DMS 273 treated with DMSO at 0.1 percent for 48 hours (cell line): ENCODE measurements around the gene DLGAP4.
"Not testable (repeated sequence)": the region's sequence is repeated elsewhere in the genome, so short reads cannot be mapped to it uniquely, and the experiment has no call there.

Source experiments
- DNase-seq: peaks from one replicate; lab custom pipeline; 2025; lab: John Stamatoyannopoulos, UW

The DLGAP4 gene

GRCh38 chr20:36564078-36564725, 258.1 kb downstream of the DLGAP4 start:
- not testable (repeated sequence) for DNase-seq

- DNase-seq = not testable (repeated sequence)
Measured at GRCh38 chr20:36564726-36565121, 258.6 kb downstream of the DLGAP4 start.

DNA sequence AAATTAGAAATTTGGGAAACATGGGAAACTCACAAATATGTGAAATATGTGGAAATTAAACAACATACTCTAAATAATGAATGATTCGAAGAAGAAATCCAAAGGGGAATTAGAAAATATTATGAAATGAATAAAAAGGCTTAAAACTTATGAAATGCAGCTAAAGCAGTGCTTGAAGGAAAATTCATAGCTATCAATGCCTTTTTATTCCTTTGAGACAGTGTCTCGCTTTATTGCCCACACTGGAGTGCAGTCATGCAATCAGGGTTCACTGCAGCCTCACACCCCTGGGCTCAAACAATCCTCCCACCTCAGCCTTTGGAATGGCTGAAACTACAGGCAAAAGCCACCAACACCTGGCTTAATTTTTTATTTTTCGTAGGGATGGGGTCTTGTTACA, 259.4 kb downstream of the DLGAP4 start:
- no peak for DNase-seq

DNA sequence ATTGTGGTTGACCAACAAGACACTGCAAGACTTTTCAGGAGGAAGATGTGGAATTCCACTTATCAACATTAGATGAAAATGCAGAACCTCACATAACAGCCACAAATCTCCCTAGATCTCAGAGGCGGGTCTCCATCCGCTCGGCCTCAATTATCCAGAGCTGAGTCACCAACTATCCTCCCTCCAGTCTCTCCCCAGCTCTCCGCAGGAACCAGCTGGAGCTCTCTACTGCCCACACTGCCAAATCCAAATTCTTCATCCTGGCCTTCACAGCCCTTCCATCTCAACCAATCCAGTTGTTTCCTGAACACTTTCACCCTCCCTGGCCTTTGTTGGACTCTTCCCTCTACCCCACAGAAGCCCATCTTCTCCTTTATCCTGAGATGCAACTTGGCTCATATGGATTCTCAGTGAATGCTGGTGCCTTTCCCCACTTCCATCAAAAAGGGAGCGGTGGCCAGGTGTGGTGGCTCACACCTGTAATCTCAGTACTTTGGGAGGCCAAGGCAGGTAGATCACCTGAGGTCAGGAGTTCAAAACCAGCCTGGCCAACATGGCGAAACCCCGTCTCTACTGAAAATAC, 263.8 kb downstream of the DLGAP4 start:
- no peak for DNase-seq

GRCh38 chr20:36571564-36572504, 265.7 kb downstream of the DLGAP4 start:
- DNase-seq = no peak

DNA sequence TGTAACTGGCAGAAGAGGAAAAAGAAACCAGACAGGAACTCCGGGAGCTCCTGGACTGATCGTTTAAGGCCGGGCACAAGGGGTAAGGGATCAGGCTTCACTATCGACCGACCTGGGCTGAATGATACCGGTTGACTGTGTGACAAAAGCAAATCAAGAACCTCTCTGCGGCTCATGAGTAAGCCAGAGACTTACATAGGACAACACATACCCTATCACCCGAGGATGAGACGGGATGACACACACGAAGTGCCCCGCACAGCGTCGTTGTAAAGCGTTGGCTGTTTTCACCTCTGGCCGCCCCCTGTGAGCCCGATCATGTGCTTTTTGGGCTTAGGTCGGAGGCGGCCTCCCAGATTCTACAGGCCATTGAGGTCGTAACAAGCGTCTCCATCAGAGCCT, 266.6 kb downstream of the DLGAP4 start:
- DNase-seq = no peak

DNA sequence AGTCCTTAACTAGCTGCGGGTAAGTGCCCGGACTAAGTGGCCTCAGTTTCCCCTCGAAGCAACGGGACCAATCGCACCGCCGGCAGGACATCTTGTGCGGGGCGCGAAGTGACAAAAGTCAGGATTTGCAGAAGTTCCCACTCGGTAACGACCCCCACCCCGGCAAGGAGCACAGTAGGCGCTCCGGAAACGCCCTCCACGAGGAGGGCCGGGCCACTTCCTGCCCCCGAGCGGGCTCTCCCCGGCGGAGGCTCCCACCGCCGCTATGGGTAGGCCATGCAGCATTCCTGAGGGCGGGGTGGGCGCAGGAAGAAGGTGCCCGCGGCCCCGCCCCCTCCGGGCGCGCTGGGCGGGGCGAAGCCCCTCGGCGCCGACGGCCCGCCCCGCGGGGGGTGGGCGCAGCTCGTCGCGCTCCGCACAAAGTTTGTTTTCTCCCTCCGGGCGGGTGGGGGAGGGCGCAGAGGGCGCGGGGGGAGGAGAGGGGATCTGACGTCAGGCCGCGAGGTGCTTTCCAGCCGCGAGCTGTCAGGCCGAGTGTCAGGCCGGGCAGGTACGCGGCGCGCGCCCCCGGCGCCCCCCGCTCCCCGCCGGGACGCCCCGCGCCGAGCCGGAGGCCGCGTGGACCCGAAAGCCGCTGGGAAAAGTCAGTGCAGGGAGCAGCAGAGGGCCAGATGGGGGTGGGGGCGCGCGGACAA, 267.1 kb downstream of the DLGAP4 start, which contains the start of gene TGIF2:
TGIF2 (plus strand) TSS at position 495 of the 695 bp plus-strand sequence. CDS start 5,178 bp downstream, outside the sequence.
- peak; percentile 42 for DNase-seq

DNA sequence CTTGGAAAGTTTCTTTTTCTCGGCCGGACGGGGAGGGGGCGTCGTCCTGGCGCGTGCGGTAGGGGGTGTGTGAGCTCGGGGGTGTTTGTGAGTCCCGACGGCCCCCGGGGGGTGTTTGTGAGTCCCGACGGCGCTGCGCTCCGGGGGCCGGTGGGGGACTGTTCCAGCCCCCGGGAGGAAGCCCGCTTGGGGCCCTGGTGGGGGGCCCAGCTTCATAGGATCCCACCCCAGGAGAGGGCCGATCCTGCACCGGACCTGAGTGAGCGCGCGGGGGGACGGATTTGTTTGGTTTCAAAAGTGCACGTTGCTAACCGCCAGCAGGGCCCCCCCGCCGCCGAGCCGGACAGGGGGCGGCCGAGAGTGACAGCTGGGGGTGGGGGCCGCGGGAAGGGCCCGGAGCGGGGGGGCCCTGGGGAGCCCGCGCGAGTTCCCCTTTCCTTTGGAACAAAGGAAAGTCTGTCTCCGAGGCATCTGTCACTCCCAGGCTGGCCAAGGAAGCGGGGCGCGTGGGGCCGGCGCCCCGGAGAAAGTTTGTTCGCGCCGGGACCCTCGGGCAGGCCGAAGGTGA, 267.7 kb downstream of the DLGAP4 start:
- DNase-seq = no peak

GRCh38 chr20:36574366-36575135, 268.4 kb downstream of the DLGAP4 start:
- DNase-seq = peak; percentile 45

DNA sequence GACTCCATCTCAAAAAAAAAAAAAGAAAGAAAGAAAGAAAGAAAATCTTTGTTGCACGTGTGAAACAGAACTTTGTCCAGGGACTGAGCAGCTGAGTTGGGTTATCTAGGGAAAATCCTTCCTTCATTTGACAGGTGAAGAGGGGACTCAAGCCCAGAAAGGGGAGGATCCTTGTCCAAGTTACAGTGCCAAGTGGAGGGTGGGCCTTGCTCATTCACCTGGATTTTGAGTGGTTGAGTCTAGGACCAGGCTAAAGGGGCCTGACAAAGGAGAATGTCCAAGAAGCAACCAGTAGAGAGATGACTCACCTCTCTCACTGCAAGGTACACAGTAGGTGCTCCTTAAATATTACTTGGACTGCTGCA, 269.9 kb downstream of the DLGAP4 start:
- no peak for DNase-seq
